Peyer's patch (tissue), 4 donors: ENCODE results near the gene AKIP1.

Experiments
- CTCF ChIP-seq, 6 experiments: fragments of 450-650 bp in 4 of 6; fragments of 200-600 bp in 2 of 6; sonication (generic) in 1 of 6; IDR thresholded peaks; one replicate each; pipeline ENCODE4 v1.5.1; 2017 to 2019; ENCODE audit warnings: antibody characterized with exemption in 6 of 6, mild to moderate bottlenecking in 3 of 6, moderate library complexity in 1 of 6
- POLR2A ChIP-seq, 2 donors: fragments of 450-650 bp; IDR thresholded peaks; one replicate each; pipeline ENCODE4 v1.5.1; 2017; ENCODE audit warnings: antibody characterized with exemption in 2 of 2, mild to moderate bottlenecking in 2 of 2, moderate library complexity in 2 of 2

- TF ChIP-seq CTCF (IDR thresholded peaks at IDR 0.05) (no peak), POLR2A (IDR thresholded peaks at IDR 0.05) (no peak)
Observed at GRCh38 chr11:8961401-8961800, 50.4 kb downstream of the AKIP1 start.
